Measurements from ENCODE around the gene HLA-DRB1.

HLA-DRB1 gene

DNA sequence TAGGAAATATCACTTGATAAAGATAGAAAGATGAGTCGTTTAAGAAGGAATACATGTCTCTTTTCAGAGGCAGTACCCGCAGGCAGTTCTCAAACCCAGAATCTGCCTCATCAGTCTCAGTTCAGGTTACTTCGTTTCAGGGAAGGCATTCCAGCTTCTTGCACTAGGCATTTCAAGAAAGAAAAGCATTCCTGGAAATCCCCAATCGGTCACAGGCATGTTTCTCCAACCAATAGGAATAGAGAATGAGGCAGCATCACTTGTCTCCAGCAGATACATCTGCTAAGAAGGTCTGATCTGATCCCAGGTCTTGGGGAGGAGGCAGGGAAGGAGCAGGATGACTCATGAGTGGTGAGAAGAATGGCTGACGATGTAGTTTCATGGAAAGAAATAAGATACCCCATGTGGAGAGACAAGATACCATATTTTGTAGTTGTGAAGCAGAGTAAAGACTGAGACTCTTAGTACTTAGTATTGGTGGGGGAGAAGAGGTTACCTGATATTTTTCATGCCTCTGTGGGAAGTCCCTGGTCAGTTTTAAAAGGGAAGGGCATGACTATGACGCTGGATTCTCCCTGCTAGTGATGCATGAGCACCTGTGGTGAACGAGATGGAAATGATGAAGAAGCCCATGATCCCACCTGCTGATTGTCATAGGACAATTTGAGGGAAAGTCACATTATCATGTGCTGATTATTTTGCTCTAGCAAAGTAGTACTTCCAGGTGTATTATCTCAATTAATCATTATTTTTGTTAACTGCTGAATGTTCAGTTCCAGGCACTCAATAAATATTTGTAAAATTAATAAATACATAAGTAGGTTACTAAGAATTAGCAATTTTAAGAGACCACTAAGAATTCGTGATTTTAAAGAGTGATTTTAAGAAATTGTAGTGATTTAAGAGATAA is 20.3 kb upstream of the HLA-DRB1 start:
- no peak overlapping the region for H3K27ac ChIP-seq (ENCODE audit: poor library complexity, severe bottlenecking)
- TF ChIP-seq, protein P1, sequence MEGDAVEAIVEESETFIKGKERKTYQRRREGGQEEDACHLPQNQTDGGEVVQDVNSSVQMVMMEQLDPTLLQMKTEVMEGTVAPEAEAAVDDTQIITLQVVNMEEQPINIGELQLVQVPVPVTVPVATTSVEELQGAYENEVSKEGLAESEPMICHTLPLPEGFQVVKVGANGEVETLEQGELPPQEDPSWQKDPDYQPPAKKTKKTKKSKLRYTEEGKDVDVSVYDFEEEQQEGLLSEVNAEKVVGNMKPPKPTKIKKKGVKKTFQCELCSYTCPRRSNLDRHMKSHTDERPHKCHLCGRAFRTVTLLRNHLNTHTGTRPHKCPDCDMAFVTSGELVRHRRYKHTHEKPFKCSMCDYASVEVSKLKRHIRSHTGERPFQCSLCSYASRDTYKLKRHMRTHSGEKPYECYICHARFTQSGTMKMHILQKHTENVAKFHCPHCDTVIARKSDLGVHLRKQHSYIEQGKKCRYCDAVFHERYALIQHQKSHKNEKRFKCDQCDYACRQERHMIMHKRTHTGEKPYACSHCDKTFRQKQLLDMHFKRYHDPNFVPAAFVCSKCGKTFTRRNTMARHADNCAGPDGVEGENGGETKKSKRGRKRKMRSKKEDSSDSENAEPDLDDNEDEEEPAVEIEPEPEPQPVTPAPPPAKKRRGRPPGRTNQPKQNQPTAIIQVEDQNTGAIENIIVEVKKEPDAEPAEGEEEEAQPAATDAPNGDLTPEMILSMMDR (IDR thresholded peaks at IDR 0.05; ENCODE audit: poor library complexity, severe bottlenecking) = no peak
- H3K4me3 ChIP-seq (ENCODE audit: severe bottlenecking) = no peak overlapping the region
- no peaks in the 10 kb centered on the region for H3K4me1 ChIP-seq (ENCODE audit: insufficient read depth, poor library complexity, severe bottlenecking)
- ATAC-seq (ENCODE audit: low read depth) = peak; percentile 99
- DNase-seq (ENCODE audit: low spot score) = no peak
- H3K9me3 ChIP-seq (ENCODE audit: severe bottlenecking) = no peaks in the 10 kb centered on the region
- H3K27me3 ChIP-seq (ENCODE audit: insufficient read depth, poor library complexity, severe bottlenecking) = no peaks in the 10 kb centered on the region
- no peaks in the 10 kb centered on the region for H3K36me3 ChIP-seq (ENCODE audit: low read depth)

DNA sequence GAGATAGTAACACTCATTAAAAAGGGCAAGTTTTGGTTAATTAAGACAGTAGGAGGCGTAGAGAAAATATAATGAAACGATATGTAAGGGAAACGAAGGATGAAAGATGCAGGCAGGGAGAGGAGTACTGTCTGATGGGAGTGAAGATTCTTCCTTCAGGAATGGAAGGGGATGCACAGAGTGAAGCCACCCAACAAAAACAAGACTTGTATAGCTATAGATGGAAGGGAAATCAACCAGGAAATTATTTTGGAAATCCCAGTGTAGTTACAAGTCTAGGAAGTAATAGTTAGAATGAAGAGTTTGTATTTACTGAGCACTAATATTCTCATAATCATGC is 19.7 kb upstream of the HLA-DRB1 start:
- Histone ChIP-seq H3K4me3 (ENCODE audit: severe bottlenecking) (no peak overlapping the region), H3K27me3 (ENCODE audit: insufficient read depth, poor library complexity, severe bottlenecking) (no peaks in the 10 kb centered on the region), H3K27ac (ENCODE audit: poor library complexity, severe bottlenecking) (no peak overlapping the region), H3K36me3 (ENCODE audit: low read depth) (no peaks in the 10 kb centered on the region), H3K9me3 (ENCODE audit: severe bottlenecking) (no peaks in the 10 kb centered on the region), H3K4me1 (ENCODE audit: insufficient read depth, poor library complexity, severe bottlenecking) (no peaks in the 10 kb centered on the region)
- TF ChIP-seq, protein P1 (IDR thresholded peaks at IDR 0.05; ENCODE audit: poor library complexity, severe bottlenecking) = no peak
- ATAC-seq (ENCODE audit: low read depth) = no peak
- no peak for DNase-seq (ENCODE audit: low spot score)

DNA sequence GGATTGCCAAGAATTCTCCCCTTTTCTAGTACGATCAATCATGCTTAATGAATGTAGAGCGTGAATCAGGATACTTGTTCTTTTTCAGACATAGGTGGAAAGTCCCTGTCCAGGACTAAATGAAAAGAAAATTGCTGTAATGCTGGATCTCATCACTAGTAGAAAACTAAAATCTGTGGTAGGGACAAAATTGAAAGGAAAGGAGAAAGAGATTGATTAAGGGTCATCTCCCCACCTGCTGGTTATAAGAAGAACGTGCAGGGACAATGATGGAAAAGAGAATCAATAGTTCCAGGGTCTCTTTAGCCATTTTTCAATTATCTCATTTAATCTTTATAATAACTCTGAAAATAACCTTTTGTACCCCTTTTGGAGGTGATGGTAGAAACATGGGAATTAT is 18.7 kb upstream of the HLA-DRB1 start:
- Histone ChIP-seq H3K4me3 (ENCODE audit: severe bottlenecking) (no peak overlapping the region), H3K9me3 (ENCODE audit: severe bottlenecking) (no peaks in the 10 kb centered on the region), H3K27ac (ENCODE audit: poor library complexity, severe bottlenecking) (no peak overlapping the region), H3K27me3 (ENCODE audit: insufficient read depth, poor library complexity, severe bottlenecking) (no peaks in the 10 kb centered on the region), H3K4me1 (ENCODE audit: insufficient read depth, poor library complexity, severe bottlenecking) (no peaks in the 10 kb centered on the region), H3K36me3 (ENCODE audit: low read depth) (no peaks in the 10 kb centered on the region)
- ATAC-seq (ENCODE audit: low read depth) (no peak), DNase-seq (ENCODE audit: low spot score) (no peak)
- TF ChIP-seq, protein P1 (IDR thresholded peaks at IDR 0.05; ENCODE audit: poor library complexity, severe bottlenecking) = no peak

DNA sequence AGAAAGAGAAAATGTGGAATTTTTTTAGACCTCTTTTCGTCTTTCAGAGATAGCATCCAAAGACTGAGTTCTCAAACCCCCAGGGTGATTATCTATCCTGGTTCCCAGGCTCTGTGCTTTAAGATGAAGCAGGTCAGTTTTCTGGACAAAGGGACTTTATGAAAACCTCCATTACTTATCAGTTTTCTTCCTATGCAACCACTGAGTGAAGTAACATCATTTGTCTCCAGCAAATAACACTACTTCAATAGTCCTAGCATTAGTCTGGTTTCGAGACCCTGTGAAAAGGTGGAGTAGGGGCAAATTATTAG is 18.3 kb upstream of the HLA-DRB1 start:
- no peak overlapping the region for H3K27ac ChIP-seq (ENCODE audit: poor library complexity, severe bottlenecking)
- no peak overlapping the region for H3K4me3 ChIP-seq (ENCODE audit: severe bottlenecking)
- DNase-seq (ENCODE audit: low spot score) = no peak
- TF ChIP-seq, protein P1 (IDR thresholded peaks at IDR 0.05; ENCODE audit: poor library complexity, severe bottlenecking) = no peak
- no peaks in the 10 kb centered on the region for H3K27me3 ChIP-seq (ENCODE audit: insufficient read depth, poor library complexity, severe bottlenecking)
- no peaks in the 10 kb centered on the region for H3K4me1 ChIP-seq (ENCODE audit: insufficient read depth, poor library complexity, severe bottlenecking)
- no peaks in the 10 kb centered on the region for H3K36me3 ChIP-seq (ENCODE audit: low read depth)
- ATAC-seq (ENCODE audit: low read depth) = no peak
- no peaks in the 10 kb centered on the region for H3K9me3 ChIP-seq (ENCODE audit: severe bottlenecking)

DNA sequence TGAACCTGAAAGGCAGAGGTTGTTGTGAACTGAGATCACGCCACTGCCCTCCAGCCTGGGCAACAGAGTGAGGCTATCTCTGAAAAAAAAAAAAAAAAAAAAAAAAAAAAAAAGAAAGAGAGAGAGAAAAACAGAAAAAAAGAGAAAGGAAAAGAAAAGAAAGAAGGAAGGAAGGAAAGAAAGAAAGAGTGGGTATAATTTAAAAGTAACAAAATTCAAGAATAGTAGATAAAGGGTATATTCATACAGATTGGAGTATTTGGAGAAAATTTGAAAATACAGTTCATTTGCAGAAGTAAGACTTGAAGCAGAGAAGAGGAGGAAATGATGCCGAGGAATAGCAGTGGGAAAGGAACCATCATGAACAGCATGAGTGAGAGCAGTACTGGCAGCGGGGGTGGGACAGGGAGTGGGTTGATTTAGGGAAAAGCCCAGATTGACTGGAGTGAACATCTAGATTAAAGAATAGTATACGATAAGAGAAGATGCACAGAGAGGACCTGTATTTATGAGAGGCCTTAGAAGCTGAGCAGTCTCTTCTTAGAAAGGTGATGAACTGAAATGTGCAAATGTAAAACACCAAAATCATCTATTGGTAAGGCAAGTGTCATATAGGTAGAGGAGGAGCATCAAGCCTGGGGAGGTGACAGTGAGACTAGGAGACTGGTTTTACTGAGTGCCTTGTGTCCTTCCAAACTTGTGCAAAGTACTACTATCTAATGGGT is 17.8 kb upstream of the HLA-DRB1 start:
- ATAC-seq (ENCODE audit: low read depth) (no peak), DNase-seq (ENCODE audit: low spot score) (no peak)
- no peaks in the 10 kb centered on the region for H3K36me3 ChIP-seq (ENCODE audit: low read depth)
- H3K9me3 ChIP-seq (ENCODE audit: severe bottlenecking) = no peaks in the 10 kb centered on the region
- no peak overlapping the region for H3K27ac ChIP-seq (ENCODE audit: poor library complexity, severe bottlenecking)
- TF ChIP-seq, protein P1 (IDR thresholded peaks at IDR 0.05; ENCODE audit: poor library complexity, severe bottlenecking) = no peak
- H3K27me3 ChIP-seq (ENCODE audit: insufficient read depth, poor library complexity, severe bottlenecking) = no peaks in the 10 kb centered on the region
- no peaks in the 10 kb centered on the region for H3K4me1 ChIP-seq (ENCODE audit: insufficient read depth, poor library complexity, severe bottlenecking)
- H3K4me3 ChIP-seq (ENCODE audit: severe bottlenecking) = no peak overlapping the region
